Common myeloid progenitor, CD34-positive (primary cell): ENCODE results near the gene PHACTR1.

ENCODE experiments used
- CTCF ChIA-PET: fragments of 350-600 bp; sonication (Branson Sonifier 250); formaldehyde crosslinking; loops from one replicate; lab custom pipeline; 2021; ENCODE audit warnings: antibody characterized with exemption; lab: Charles Lee
- POLR2A ChIA-PET: fragments of 350-600 bp; sonication (Branson Sonifier 250); formaldehyde crosslinking; loops from one replicate; lab custom pipeline; 2021; ENCODE audit warnings: antibody characterized with exemption; lab: Charles Lee
- DNase-seq, 3 donors: peaks; one replicate each; pipeline versions ENCODE4 v3.0.0 to v3.0.0-alpha.2; 2013
- H3K27ac ChIP-seq, 2 experiments: 1 replicate in 1 of 2; 2 replicates in 1 of 2; pipeline ENCODE4 v1.7.0; 2013; ENCODE audit warnings: inconsistent platforms in 2 of 2, low read length in 2 of 2, mild to moderate bottlenecking in 2 of 2, low read depth in 1 of 2, moderate library complexity in 1 of 2; ENCODE audit not compliant: severe bottlenecking in 2 of 2, insufficient read depth in 1 of 2, poor library complexity in 1 of 2
- H3K27me3 ChIP-seq, 5 experiments: replicated peaks in 2 of 5; 1 replicate in 3 of 5; 2 replicates in 2 of 5; pipeline versions ENCODE4 v1.6.1 to v1.7.0; 2013; ENCODE audit warnings: low read length in 4 of 5, mild to moderate bottlenecking in 2 of 5, moderate library complexity in 2 of 5, inconsistent platforms in 1 of 5; ENCODE audit not compliant: insufficient read depth in 5 of 5, control insufficient read depth in 4 of 5
- H3K36me3 ChIP-seq, 4 experiments: 1 replicate in 2 of 4; 2 replicates in 2 of 4; pipeline versions ENCODE4 v1.6.1 to v1.7.0; 2013; ENCODE audit warnings: low read length in 3 of 4, control low read depth in 1 of 4, mild to moderate bottlenecking in 1 of 4; ENCODE audit not compliant: control insufficient read depth in 4 of 4, insufficient read depth in 4 of 4
- H3K4me1 ChIP-seq, 4 experiments: 1 replicate in 3 of 4; 2 replicates in 1 of 4; pipeline versions ENCODE4 v1.6.1 to v1.7.1; 2013; ENCODE audit warnings: low read length in 3 of 4, mild to moderate bottlenecking in 3 of 4, control low read depth in 1 of 4, inconsistent platforms in 1 of 4, moderate library complexity in 1 of 4; ENCODE audit not compliant: control insufficient read depth in 4 of 4, insufficient read depth in 4 of 4; ENCODE audit errors: control extremely low read depth in 1 of 4
- H3K4me3 ChIP-seq, 7 experiments: 1 replicate in 4 of 7; 2 replicates in 3 of 7; pipeline versions ENCODE4 v1.5.1 to v1.7.0; 2013; ENCODE audit warnings: mild to moderate bottlenecking in 7 of 7, low read length in 6 of 7, moderate library complexity in 6 of 7, inconsistent platforms in 2 of 7, low read depth in 2 of 7, control low read depth in 1 of 7; ENCODE audit not compliant: insufficient read depth in 4 of 7, control insufficient read depth in 1 of 7; ENCODE audit errors: extremely low read depth in 1 of 7
- H3K9me3 ChIP-seq, 5 experiments: 1 replicate in 4 of 5; 2 replicates in 1 of 5; pipeline versions ENCODE4 v1.6.1 to v1.7.1; 2013; ENCODE audit warnings: low read length in 4 of 5, mild to moderate bottlenecking in 2 of 5, inconsistent platforms in 1 of 5, low read depth in 1 of 5, moderate library complexity in 1 of 5; ENCODE audit not compliant: control insufficient read depth in 4 of 5, insufficient read depth in 2 of 5; ENCODE audit errors: control extremely low read depth in 1 of 5
- WGBS: methylation state at CpG from one replicate; pipeline ENCODE4 v1.1.5; 2013; ENCODE audit not compliant: insufficient coverage; 5-methylcytosine and 5-hydroxymethylcytosine counted together

Gene PHACTR1

DNA sequence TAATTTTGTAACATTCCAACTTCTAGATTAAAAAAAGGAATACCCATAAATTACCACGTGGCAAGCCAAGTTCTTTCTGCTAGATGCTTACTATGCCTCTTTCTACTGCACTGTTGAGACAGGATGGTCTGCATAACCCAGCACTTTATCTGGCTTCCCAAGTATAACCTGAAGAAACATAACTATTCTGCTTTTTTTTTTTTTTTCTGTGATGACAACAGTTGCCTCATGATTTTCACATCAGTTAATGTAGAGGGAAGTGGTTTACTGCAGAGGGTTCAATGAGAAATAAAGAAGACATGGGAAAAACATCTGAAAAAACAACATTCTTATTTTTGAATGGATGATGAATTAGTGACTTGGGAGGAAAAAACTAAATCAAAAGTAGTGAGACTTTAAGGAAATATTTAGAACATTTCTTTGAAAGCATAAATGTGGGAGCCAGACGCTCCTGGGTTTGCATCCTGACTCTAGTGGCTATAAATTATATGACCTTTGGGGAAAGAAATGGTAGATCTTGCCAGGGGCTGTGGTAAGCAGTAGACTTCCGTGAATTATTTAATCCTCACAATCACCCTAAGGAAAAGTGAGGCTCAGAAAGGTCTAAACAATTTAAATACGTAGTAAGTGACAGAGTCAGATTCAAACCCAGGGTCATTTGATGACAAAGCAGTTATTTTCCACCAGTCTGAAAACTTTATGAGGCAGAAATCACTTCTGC, 230.7 kb downstream of the PHACTR1 start:
- peak overlapping the region in 1 of 7 experiments; percentile 17 for H3K4me3 ChIP-seq
- no peaks in the 10 kb centered on the region for H3K36me3 ChIP-seq
- POLR2A ChIA-PET: interaction anchor here (0.6 kb wide), 1 partner anchor 26 kb away, joined by 4 read pairs; no protein-coding TSS in a partner anchor
- H3K27ac ChIP-seq: peak overlapping the region in 1 of 2 experiments; percentile 59
- H3K9me3 ChIP-seq: peaks cover 0 to 9% (median 0%) of the 10 kb centered on the region in 5 experiments
- no peaks in the 10 kb centered on the region for H3K27me3 ChIP-seq
- DNase-seq: peak in 2 of 3 donors; percentile 71 to 81
- peaks cover 9 to 46% (median 22%) of the 10 kb centered on the region in 4 experiments for H3K4me1 ChIP-seq
- CTCF ChIA-PET: interaction anchor here (0.9 to 1.3 kb wide), 3 partner anchors 8 to 34 kb away, joined by 3 to 4 read pairs (median 4); no protein-coding TSS in a partner anchor
- 16% methylated on average over 2 of the region's 4 CpGs for WGBS

DNA sequence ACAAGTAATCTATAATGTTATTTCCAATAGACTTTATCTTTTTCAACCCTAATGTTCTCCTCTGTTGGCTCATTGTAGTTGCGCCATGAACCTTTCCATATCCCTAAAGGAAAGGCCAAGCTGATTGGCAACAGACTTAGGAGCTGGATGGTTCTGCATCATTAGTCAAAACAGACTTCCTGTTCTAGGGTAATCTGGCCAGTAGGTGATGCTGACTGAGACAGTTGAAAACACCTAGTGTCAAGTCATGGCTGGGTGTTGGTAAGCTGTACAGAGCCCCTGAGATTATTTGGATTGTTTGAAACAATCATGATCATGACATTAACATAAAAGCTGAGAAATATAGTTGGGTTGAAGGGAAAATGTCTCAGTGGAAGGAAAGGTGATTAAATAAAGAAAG, 231.4 kb downstream of the PHACTR1 start:
- H3K27me3 ChIP-seq: no peaks in the 10 kb centered on the region
- peaks cover 9 to 40% (median 22%) of the 10 kb centered on the region in 4 experiments for H3K4me1 ChIP-seq
- ChIA-PET POLR2A (interaction anchor here (0.6 kb wide), 1 partner anchor 26 kb away, joined by 4 read pairs; no protein-coding TSS in a partner anchor), CTCF (interaction anchor here (0.9 to 2.6 kb wide), 4 partner anchors 9 to 35 kb away, joined by 3 to 8 read pairs (median 4); no protein-coding TSS in a partner anchor)
- H3K36me3 ChIP-seq: no peaks in the 10 kb centered on the region
- peak in 2 of 3 donors; percentile 59 to 76 for DNase-seq
- peaks cover 0 to 9% (median 0%) of the 10 kb centered on the region in 5 experiments for H3K9me3 ChIP-seq
- H3K27ac ChIP-seq: no peak overlapping the region
- no peak overlapping the region for H3K4me3 ChIP-seq
- 100% methylated on average over 1 of the region's 1 CpG for WGBS

DNA sequence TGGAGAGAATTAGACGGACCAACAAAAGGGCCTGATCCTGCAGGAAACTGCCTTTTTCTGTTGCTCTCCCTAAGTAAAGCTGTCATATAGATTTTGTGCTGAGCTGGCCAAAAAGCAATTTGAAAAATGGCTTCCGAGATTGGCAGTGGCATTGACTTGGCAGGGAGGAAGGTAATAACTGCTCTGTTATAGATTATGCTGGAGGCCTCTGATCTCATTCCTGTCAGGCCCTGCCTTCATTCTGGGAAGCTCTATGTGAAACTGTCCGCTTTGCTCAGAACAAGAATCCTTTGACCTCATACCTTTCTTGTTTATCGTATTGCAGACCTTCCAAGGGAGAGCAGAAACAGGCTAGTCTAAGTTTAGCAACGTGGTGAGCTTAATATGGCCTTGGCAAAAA, 234.4 kb downstream of the PHACTR1 start:
- H3K9me3 ChIP-seq: peaks cover 0 to 7% (median 0%) of the 10 kb centered on the region in 5 experiments
- 100% methylated on average over 3 of the region's 5 CpGs for WGBS
- no peak for DNase-seq
- ChIA-PET POLR2A (no interaction called here), CTCF (interaction anchor here (1.3 kb wide), 1 partner anchor 8 kb away, joined by 4 read pairs; no protein-coding TSS in a partner anchor)
- H3K27ac ChIP-seq: no peak overlapping the region
- H3K4me1 ChIP-seq: peaks cover 5 to 35% (median 13%) of the 10 kb centered on the region in 4 experiments
- H3K27me3 ChIP-seq: no peaks in the 10 kb centered on the region
- no peak overlapping the region for H3K4me3 ChIP-seq
- no peaks in the 10 kb centered on the region for H3K36me3 ChIP-seq

DNA sequence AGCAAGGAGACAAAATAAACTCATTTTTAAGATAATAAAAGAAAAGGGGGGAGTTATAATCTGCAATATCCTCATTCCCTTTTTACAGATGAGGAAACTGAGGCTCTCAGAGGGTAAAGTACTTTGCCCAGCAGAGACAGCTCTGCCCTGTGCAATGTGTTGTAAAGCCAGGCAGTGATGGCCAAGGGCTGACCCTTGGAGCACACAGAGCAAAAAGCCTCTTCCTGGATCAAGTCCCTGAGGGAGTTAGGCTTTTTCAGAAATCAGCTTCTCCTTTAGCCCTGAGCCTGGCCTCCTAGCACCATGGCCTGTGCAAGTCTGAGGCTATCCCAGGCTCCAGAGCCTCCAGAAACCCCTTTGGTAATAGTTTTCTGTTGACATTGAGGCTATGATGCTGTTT, 234.8 kb downstream of the PHACTR1 start:
- ChIA-PET CTCF (interaction anchor here (1.3 kb wide), 1 partner anchor 9 kb away, joined by 4 read pairs; no protein-coding TSS in a partner anchor), POLR2A (no interaction called here)
- no peak overlapping the region for H3K27ac ChIP-seq
- peaks cover 0 to 7% (median 0%) of the 10 kb centered on the region in 5 experiments for H3K9me3 ChIP-seq
- H3K4me1 ChIP-seq: peaks cover 6 to 37% (median 14%) of the 10 kb centered on the region in 4 experiments
- no peaks in the 10 kb centered on the region for H3K36me3 ChIP-seq
- H3K27me3 ChIP-seq: no peaks in the 10 kb centered on the region
- H3K4me3 ChIP-seq: no peak overlapping the region
- no peak for DNase-seq

DNA sequence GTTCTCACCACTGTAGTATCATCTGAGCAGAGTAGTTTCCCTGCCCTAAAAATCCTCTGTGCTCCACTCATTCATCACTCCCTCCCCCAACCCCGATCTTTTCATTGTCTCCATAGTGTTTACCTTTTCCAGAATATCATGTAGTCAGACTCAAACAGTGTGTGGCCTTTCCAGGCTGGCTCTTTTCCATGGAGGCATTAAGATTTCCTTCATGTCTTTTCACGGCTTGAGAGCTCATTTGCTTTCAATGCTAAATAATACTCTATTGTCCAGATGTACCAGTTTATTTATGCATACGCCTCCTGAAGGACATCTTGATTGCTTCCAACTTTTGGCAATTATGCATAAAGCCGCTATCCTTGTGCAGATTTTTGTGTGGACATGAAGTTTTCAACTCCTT, 235.8 kb downstream of the PHACTR1 start:
- no peaks in the 10 kb centered on the region for H3K27me3 ChIP-seq
- H3K27ac ChIP-seq: no peak overlapping the region
- H3K4me3 ChIP-seq: no peak overlapping the region
- no peaks in the 10 kb centered on the region for H3K36me3 ChIP-seq
- ChIA-PET CTCF (no interaction called here), POLR2A (no interaction called here)
- WGBS: 100% methylated on average over 3 of the region's 4 CpGs
- H3K4me1 ChIP-seq: peaks cover 4 to 37% (median 13%) of the 10 kb centered on the region in 4 experiments
- peaks cover 0 to 5% (median 0%) of the 10 kb centered on the region in 5 experiments for H3K9me3 ChIP-seq
- DNase-seq: no peak

DNA sequence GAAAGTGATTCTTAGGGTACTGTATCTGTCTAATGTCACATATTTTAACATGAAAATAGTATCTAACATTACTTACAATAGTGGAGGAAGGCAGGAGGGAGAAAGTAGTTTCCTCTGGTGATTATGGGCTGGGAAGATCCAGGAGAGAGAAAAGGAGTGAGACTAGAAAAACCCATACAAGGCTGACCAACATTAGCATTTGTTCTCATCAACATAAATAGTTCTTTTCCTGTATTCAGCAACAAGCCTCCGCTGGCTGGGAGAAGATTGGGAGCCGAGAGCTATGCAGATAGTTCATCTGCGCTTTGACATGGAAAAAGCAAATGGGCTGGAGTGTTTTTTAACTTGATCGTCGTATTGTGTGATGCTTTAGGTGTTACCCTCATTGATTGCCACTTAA, 239.4 kb downstream of the PHACTR1 start:
- no peak for DNase-seq
- POLR2A ChIA-PET: no interaction called here
- Histone ChIP-seq H3K4me3 (no peak overlapping the region), H3K27me3 (no peaks in the 10 kb centered on the region), H3K36me3 (peaks cover 0 to 4% (median 0%) of the 10 kb centered on the region in 4 experiments), H3K9me3 (no peaks in the 10 kb centered on the region), H3K27ac (no peak overlapping the region), H3K4me1 (peaks cover 3 to 45% (median 21%) of the 10 kb centered on the region in 4 experiments)
- 91% methylated on average over 4 of the region's 5 CpGs for WGBS
- CTCF ChIA-PET: interaction anchor here (0.9 to 2.0 kb wide), 3 partner anchors 39 to 165 kb away, joined by 3 to 6 read pairs (median 3); no protein-coding TSS in a partner anchor

DNA sequence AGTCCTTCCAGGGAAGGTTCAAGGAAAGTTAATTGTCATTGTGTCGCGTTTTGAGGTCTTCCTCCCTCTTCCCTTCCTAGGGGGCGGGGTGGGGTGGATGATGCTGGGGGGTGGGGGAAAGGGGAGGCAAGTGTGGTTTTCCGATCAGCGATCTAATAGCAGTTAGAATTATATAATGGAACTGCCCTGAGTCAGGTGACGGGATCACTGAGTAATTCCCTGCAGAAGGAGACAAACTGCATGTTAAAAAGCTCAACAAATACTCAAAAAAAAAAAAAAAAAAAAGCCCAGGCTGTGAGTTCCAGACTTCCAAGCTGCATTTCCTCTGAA, 240.4 kb downstream of the PHACTR1 start:
- WGBS: no CpG with 5 or more reads among the region's 6 CpGs
- H3K9me3 ChIP-seq: no peaks in the 10 kb centered on the region
- H3K27ac ChIP-seq: peak overlapping the region; percentile 78 to 87
- no peak for DNase-seq
- CTCF ChIA-PET: interaction anchor here (0.7 to 2.0 kb wide), 11 partner anchors 8 to 322 kb away, joined by 3 to 16 read pairs (median 5); no protein-coding TSS in a partner anchor
- POLR2A ChIA-PET: interaction anchor here (1.2 to 1.3 kb wide), 2 partner anchors 10 to 71 kb away, joined by 3 to 5 read pairs; no protein-coding TSS in a partner anchor
- H3K27me3 ChIP-seq: no peaks in the 10 kb centered on the region
- H3K4me3 ChIP-seq: peak overlapping the region; percentile 71 to 98 (median 90)
- H3K4me1 ChIP-seq: peaks cover 3 to 51% (median 26%) of the 10 kb centered on the region in 4 experiments
- peaks cover 0 to 4% (median 0%) of the 10 kb centered on the region in 4 experiments for H3K36me3 ChIP-seq
